Peyer's patch (tissue), 4 donors: ENCODE measurements around the gene LIPM. TPM values are rescaled to one million over a fixed set of nuclear protein-coding genes. Genes with fewer than 3 reads are reported as not detected.

Experiments used
- DNase-seq, 3 donors: peaks; one replicate each; pipeline ENCODE4 v3.0.0-alpha.2; 2017 to 2019
- H3K27ac ChIP-seq, 4 donors: fragments of 200-600 bp; sonication (generic); one replicate each; pipeline ENCODE4 v1.5.1; 2016 to 2019
- H3K27me3 ChIP-seq, 2 donors: fragments of 200-600 bp; sonication (generic); one replicate each; pipeline ENCODE4 v1.5.1; 2019
- H3K36me3 ChIP-seq, 3 donors: fragments of 200-600 bp; sonication (generic); one replicate each; pipeline ENCODE4 v1.5.1; 2016 to 2019
- H3K4me1 ChIP-seq, 4 donors: fragments of 200-600 bp; sonication (generic); one replicate each; pipeline ENCODE4 v1.5.1; 2016 to 2019
- H3K4me3 ChIP-seq, 4 donors: fragments of 200-600 bp; sonication (generic); 1 replicate in 3 of 4; 2 replicates in 1 of 4; pipeline ENCODE4 v1.5.1; 2016 to 2019; ENCODE audit warnings: mild to moderate bottlenecking in 1 of 4
- H3K9me3 ChIP-seq, 4 donors: fragments of 200-600 bp; sonication (generic); one replicate each; pipeline ENCODE4 v1.5.1; 2016 to 2019; ENCODE audit warnings: mild to moderate bottlenecking in 1 of 4
- CTCF ChIP-seq, 6 experiments: fragments of 450-650 bp in 4 of 6; fragments of 200-600 bp in 2 of 6; sonication (generic) in 1 of 6; IDR thresholded peaks; one replicate each; pipeline ENCODE4 v1.5.1; 2017 to 2019; ENCODE audit warnings: antibody characterized with exemption in 6 of 6, mild to moderate bottlenecking in 3 of 6, moderate library complexity in 1 of 6
- POLR2A ChIP-seq, 2 donors: fragments of 450-650 bp; IDR thresholded peaks; one replicate each; pipeline ENCODE4 v1.5.1; 2017; ENCODE audit warnings: antibody characterized with exemption in 2 of 2, mild to moderate bottlenecking in 2 of 2, moderate library complexity in 2 of 2
- total RNA-seq, 4 donors: library from RNA; depleted of rRNA; stranded (reverse); fragments of >200 nt; gene quantifications; one replicate each; pipeline ENCODE4 v1.1.0, GENCODE V29; 2016

LIPM gene
- total RNA-seq, 4 donors from 2014 or later: not detected

GRCh38 chr10:88803641-88804040 is 1.1 kb downstream of the LIPM start:
- no peak for DNase-seq
- TF ChIP-seq POLR2A (IDR thresholded peaks at IDR 0.05) (no peak), CTCF (IDR thresholded peaks at IDR 0.05) (no peak)
- Histone ChIP-seq H3K9me3 (no peaks in the 10 kb centered on the region), H3K4me3 (no peak overlapping the region), H3K27ac (no peak overlapping the region), H3K36me3 (no peaks in the 10 kb centered on the region), H3K4me1 (no peaks in the 10 kb centered on the region), H3K27me3 (no peaks in the 10 kb centered on the region)

DNA sequence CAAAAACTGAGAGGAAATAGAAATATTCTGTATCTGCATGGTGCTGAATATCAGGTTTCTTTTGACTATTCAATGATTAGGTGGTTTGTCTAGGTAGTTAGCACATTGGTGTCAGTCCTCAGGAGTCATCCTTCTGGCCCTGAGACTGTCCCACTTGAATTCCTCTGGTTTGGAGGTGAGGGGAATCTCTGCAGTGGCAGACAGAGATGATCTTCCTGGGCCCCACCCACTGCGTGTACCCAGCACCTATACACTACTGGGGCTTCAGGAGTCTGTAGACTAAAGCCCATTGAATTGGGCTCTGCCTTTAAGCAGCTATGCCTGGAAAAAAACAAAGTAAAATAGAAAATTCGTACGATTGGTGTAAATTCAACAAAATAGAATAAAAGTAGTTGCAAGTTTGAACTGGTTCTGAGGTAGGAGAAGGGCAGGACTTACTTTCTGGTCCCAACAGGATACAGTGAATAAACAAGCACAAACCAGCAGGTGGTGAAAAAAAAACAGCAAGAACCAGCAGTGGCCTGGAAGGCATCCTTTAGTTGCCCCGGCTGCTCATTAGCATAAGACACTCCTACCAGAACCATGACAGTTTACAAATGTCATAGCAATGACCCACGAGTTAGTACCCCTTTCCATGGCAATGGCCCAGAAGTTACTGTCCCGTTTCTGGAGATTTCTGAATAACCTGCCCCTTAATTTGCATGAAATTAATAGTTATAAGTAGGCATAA is 1.7 kb downstream of the LIPM start:
- Histone ChIP-seq H3K36me3 (no peaks in the 10 kb centered on the region), H3K4me3 (no peak overlapping the region), H3K9me3 (no peaks in the 10 kb centered on the region), H3K4me1 (no peaks in the 10 kb centered on the region), H3K27me3 (no peaks in the 10 kb centered on the region), H3K27ac (no peak overlapping the region)
- no peak for TF ChIP-seq POLR2A (IDR thresholded peaks at IDR 0.05)
- TF ChIP-seq CTCF (IDR thresholded peaks at IDR 0.05): no peak
- DNase-seq: no peak

DNA sequence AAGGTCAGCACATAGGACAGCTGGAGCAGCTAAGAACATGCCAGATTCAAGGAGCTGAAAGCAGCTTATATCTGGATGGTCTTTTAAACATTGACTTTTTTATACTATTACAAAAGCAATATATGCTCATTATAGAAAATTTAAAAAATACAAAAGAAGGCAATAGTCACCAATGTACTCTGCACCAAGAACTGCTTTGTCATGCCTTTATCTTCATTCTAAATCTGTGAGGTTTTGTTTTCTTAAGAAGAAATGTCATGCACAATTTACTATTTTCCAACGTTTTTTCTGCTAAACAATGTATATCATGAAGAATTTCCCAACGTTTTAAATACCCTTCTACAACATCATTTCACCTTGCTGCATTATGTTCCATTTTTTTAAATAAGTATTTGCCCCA is 2.8 kb downstream of the LIPM start:
- no peaks in the 10 kb centered on the region for H3K9me3 ChIP-seq
- no peak for DNase-seq
- H3K27me3 ChIP-seq: no peaks in the 10 kb centered on the region
- TF ChIP-seq POLR2A (IDR thresholded peaks at IDR 0.05) (no peak), CTCF (IDR thresholded peaks at IDR 0.05) (no peak)
- no peaks in the 10 kb centered on the region for H3K36me3 ChIP-seq
- H3K4me3 ChIP-seq: no peak overlapping the region
- no peak overlapping the region for H3K27ac ChIP-seq
- no peaks in the 10 kb centered on the region for H3K4me1 ChIP-seq

- H3K27ac ChIP-seq: no peak overlapping the region
- H3K27me3 ChIP-seq: no peaks in the 10 kb centered on the region
- no peak overlapping the region for H3K4me3 ChIP-seq
- H3K9me3 ChIP-seq: no peaks in the 10 kb centered on the region
- DNase-seq: no peak
- H3K36me3 ChIP-seq: no peaks in the 10 kb centered on the region
- H3K4me1 ChIP-seq: no peaks in the 10 kb centered on the region
- TF ChIP-seq POLR2A (IDR thresholded peaks at IDR 0.05) (no peak), CTCF (IDR thresholded peaks at IDR 0.05) (no peak)
Observed at GRCh38 chr10:88805924-88806323, 3.4 kb downstream of the LIPM start.

DNA sequence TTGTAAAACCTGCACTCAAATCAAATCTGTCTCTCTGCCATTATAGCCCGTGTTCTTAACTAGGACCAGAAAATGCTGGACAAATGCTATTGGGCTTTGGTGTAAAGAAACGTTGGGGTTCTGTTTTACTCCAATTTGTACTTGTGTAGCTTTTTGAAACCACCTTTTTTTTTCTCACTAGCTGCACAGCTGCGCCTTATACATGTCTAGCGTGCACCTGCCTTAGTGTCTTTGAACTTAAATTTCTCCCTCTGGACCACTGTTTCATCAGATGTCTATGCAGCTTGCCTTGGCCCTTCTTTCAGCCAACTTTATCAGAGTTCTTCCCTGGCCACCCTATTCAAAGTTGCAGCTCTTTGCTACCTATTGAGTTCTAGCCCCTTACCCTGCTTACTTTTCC is 7.1 kb downstream of the LIPM start:
- H3K27ac ChIP-seq: no peak overlapping the region
- no peaks in the 10 kb centered on the region for H3K4me1 ChIP-seq
- no peak for TF ChIP-seq CTCF (IDR thresholded peaks at IDR 0.05)
- TF ChIP-seq POLR2A (IDR thresholded peaks at IDR 0.05): no peak
- no peak overlapping the region for H3K4me3 ChIP-seq
- no peak for DNase-seq
- H3K9me3 ChIP-seq: no peaks in the 10 kb centered on the region
- H3K27me3 ChIP-seq: no peaks in the 10 kb centered on the region
- no peaks in the 10 kb centered on the region for H3K36me3 ChIP-seq
